Ishikawa (cell line): ENCODE measurements around the gene XPO6.

Experiments
- CEBPB ChIP-seq: IDR thresholded peaks from 2 replicates; pipeline ENCODE4 v1.6.1; 2012
- CREB1 ChIP-seq: IDR thresholded peaks from 2 replicates; pipeline ENCODE4 v1.6.1; 2012; ENCODE audit warnings: low read depth
- EGR1 ChIP-seq: IDR thresholded peaks from 2 replicates; pipeline ENCODE4 v1.6.1; 2012
- EP300 ChIP-seq: IDR thresholded peaks from 2 replicates; pipeline ENCODE4 v1.6.1; 2012; ENCODE audit warnings: borderline replicate concordance
- FOXM1 ChIP-seq: IDR thresholded peaks from 2 replicates; pipeline ENCODE4 v1.6.1; 2012; ENCODE audit warnings: low read depth, borderline replicate concordance
- MAX ChIP-seq: IDR thresholded peaks from 2 replicates; pipeline ENCODE4 v1.6.1; 2012
- NFIC ChIP-seq: IDR thresholded peaks from 2 replicates; pipeline ENCODE4 v1.6.1; 2012
- RAD21 ChIP-seq: IDR thresholded peaks from 2 replicates; pipeline ENCODE4 v1.6.1; 2012; ENCODE audit warnings: low read depth
- REST ChIP-seq: IDR thresholded peaks from 2 replicates; pipeline ENCODE4 v1.6.1; 2012; ENCODE audit warnings: low read depth, mild to moderate bottlenecking
- TAF1 ChIP-seq: IDR thresholded peaks from 2 replicates; pipeline ENCODE4 v1.6.1; 2012; ENCODE audit warnings: low read depth, mild to moderate bottlenecking
- TCF12 ChIP-seq: IDR thresholded peaks from 2 replicates; pipeline ENCODE4 v1.6.1; 2012; ENCODE audit warnings: low read depth
- TEAD4 ChIP-seq: IDR thresholded peaks from 2 replicates; pipeline ENCODE4 v1.6.1; 2012
- USF1 ChIP-seq: IDR thresholded peaks from 2 replicates; pipeline ENCODE4 v1.6.1; 2012
- YY1 ChIP-seq: IDR thresholded peaks from 2 replicates; pipeline ENCODE4 v1.6.1; 2012; ENCODE audit warnings: low read depth
- ZBTB7A ChIP-seq: IDR thresholded peaks from 2 replicates; pipeline ENCODE4 v1.6.1; 2012; ENCODE audit warnings: low read depth

XPO6 gene

GRCh38 chr16:28162326-28162877, 49.4 kb downstream of the XPO6 start:
- TF ChIP-seq CEBPB: 0 out of 2 replicates have a peak, but pooled peaks have one; percentile 33
- no peak for TF ChIP-seq USF1

GRCh38 chr16:28161626-28162025, 50.1 kb downstream of the XPO6 start:
- TF ChIP-seq MAX (no peak), RAD21 (no peak), CREB1 (no peak), USF1 (no peak), CEBPB (no peak), TEAD4 (no peak), ZBTB7A (no peak), REST (no peak), TCF12 (no peak), TAF1 (no peak), FOXM1 (no peak), NFIC (no peak), EP300 (no peak)

- no peak for TF ChIP-seq YY1
- no peak for TF ChIP-seq REST
- TF ChIP-seq ZBTB7A: no peak
- TF ChIP-seq EGR1: no peak
- no peak for TF ChIP-seq MAX
- TF ChIP-seq CEBPB: no peak
- no peak for TF ChIP-seq TAF1
- no peak for TF ChIP-seq NFIC
- no peak for TF ChIP-seq FOXM1
- TF ChIP-seq CREB1: no peak
- no peak for TF ChIP-seq TCF12
- no peak for TF ChIP-seq EP300
These were observed 53.6 kb downstream of the XPO6 start for GRCh38 chr16:28158136-28158535.

- no peak for TF ChIP-seq RAD21
- no peak for TF ChIP-seq REST
These were observed 55.6 kb downstream of the XPO6 start for GRCh38 chr16:28156056-28156680.

- TF ChIP-seq ZBTB7A (no peak), RAD21 (no peak), TAF1 (no peak), CEBPB (no peak), TEAD4 (no peak), REST (no peak), CREB1 (no peak), USF1 (no peak), TCF12 (no peak), FOXM1 (no peak)
These were observed 56.5 kb downstream of the XPO6 start for GRCh38 chr16:28155293-28155692.
